SU-DHL-6 (cell line): ENCODE measurements around the gene IL4I1.
A peak's percentile ranks its signal among the peaks of the same experiment; 100 is the strongest.

Experiments
- H2AFZ ChIP-seq: fragments of 200-600 bp; sonication (generic); 2 replicates; pipeline ENCODE4 v1.6.1; 2014; ENCODE audit warnings: low read depth, mild to moderate bottlenecking, moderate library complexity, mixed read lengths, antibody characterized with exemption, low read length; ENCODE audit not compliant: severe bottlenecking
- H3F3A ChIP-seq: fragments of 200-600 bp; shearing (Covaris generic); 2 replicates; pipeline ENCODE4 v1.6.0; 2016; ENCODE audit warnings: antibody characterized with exemption, mild to moderate bottlenecking; ENCODE audit not compliant: insufficient read depth
- H3K27ac ChIP-seq: fragments of 200-600 bp; sonication (generic); 2 replicates; pipeline ENCODE4 v1.5.1; 2016; ENCODE audit warnings: low read depth, mild to moderate bottlenecking, low read length, moderate library complexity, mixed read lengths
- H3K27me3 ChIP-seq: fragments of 200-600 bp; sonication (generic), shearing (Covaris generic); 2 replicates; pipeline ENCODE4 v1.6.0; 2014; ENCODE audit warnings: mild to moderate bottlenecking, low read length
- H3K36me3 ChIP-seq: fragments of 200-600 bp; sonication (generic); 2 replicates; pipeline ENCODE4 v1.6.1; 2014; ENCODE audit warnings: mild to moderate bottlenecking, low read length, mixed read lengths
- H3K4me2 ChIP-seq: fragments of 300-600, 200-600 bp; shearing (Covaris generic), sonication (generic); 2 replicates; pipeline ENCODE4 v1.6.0; 2014; ENCODE audit warnings: low read length, low read depth, mild to moderate bottlenecking; ENCODE audit not compliant: poor library complexity, severe bottlenecking
- H3K4me3 ChIP-seq: fragments of 200-600 bp; sonication (generic); 2 replicates; pipeline ENCODE4 v1.5.1; 2014; ENCODE audit warnings: antibody characterized with exemption, low read length, mild to moderate bottlenecking, mixed read lengths; ENCODE audit not compliant: insufficient read depth, poor library complexity, severe bottlenecking
- H3K79me2 ChIP-seq: fragments of 200-600 bp; sonication (generic); 2 replicates; pipeline ENCODE4 v1.6.1; 2014; ENCODE audit warnings: mild to moderate bottlenecking, low read length, moderate library complexity; ENCODE audit not compliant: insufficient read depth
- H3K9ac ChIP-seq: fragments of 200-600 bp; sonication (generic); 2 replicates; pipeline ENCODE4 v1.7.0; 2014; ENCODE audit warnings: mild to moderate bottlenecking, low read length
- H3K9me2 ChIP-seq: fragments of 200-600 bp; sonication (generic); replicated peaks from 2 replicates; pipeline ENCODE4 v1.6.1; 2014; ENCODE audit warnings: low read length; ENCODE audit not compliant: insufficient read depth
- H3K9me3 ChIP-seq: fragments of 200-600 bp; sonication (generic); 2 replicates; pipeline ENCODE4 v1.6.1; 2014; ENCODE audit warnings: low read length, mixed read lengths; ENCODE audit not compliant: insufficient read depth
- H4K20me1 ChIP-seq: fragments of 200-600 bp; sonication (generic); 2 replicates; pipeline ENCODE4 v1.6.1; 2014; ENCODE audit warnings: low read depth, mild to moderate bottlenecking, antibody characterized with exemption, low read length, moderate library complexity, mixed read lengths
- EZH2phosphoT487 ChIP-seq: fragments of 200-600 bp; sonication (generic), shearing (Covaris generic); conservative IDR thresholded peaks from 2 replicates; pipeline ENCODE4 v1.6.1; 2018; ENCODE audit warnings: mild to moderate bottlenecking, antibody characterized with exemption, low read length, moderate library complexity, mixed read lengths
- TF ChIP-seq, protein P1 (sequence below): fragments of 200-600 bp; sonication (generic); IDR thresholded peaks from one replicate; pipeline ENCODE4 v1.5.1; 2017; ENCODE audit warnings: antibody characterized with exemption, mild to moderate bottlenecking, low read length, moderate library complexity; ENCODE audit not compliant: insufficient read depth, poor library complexity, severe bottlenecking

The IL4I1 gene

DNA sequence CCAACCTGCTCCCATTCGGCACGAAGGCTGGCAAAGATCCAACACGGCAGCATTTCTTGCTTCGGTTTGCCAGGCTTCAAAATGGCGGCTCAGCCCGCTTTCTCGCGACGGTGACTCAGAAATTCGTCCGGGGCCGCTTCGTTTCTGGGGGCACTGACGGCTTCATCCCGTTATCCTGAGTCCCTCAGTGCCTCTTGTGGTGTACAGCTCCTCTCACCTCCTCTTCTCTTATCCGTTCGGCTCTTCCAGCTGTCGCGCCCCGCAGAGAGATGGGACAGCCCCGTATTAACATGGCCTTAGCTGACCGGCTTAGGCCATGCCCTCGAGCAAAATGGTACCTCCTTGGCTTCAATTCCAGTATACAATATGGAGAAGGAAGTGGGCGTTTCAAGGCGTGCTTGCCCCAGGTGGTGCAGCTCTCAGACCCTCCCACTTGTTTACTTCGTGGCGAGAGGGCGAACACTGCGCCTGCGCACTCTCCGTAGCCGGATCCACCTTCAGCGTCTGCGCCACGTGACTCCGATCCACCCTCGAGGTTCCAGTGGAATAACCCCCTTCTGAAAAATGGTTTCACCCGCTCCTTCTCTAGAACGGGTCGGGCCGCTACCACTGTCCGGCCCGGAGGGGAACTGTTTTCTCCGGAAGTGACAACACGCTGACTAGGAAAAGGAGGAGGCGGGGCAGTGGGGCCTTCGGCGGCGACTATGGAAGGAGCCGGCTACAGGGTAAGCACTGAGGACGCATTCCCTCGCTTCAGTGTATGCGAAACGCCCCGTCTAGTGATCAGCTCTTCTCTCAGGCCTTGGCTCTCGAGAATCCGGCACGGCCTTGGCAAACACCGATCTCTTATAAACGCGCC lies 19.4 kb downstream of the IL4I1 start, which contains the start of the genes AKT1S1 and TBC1D17:
Gene AKT1S1 (minus strand): TSS at position 336 of the 859 bp plus-strand sequence. CDS start 4,060 bp downstream, outside the sequence.
Gene TBC1D17 (plus strand): TSS at position 683 of the 859 bp plus-strand sequence. CDS start 22 bp downstream, at position 705.
- H2AFZ ChIP-seq, result peak within 1 kb of the TSS; percentile 79
- no peaks in the 10 kb centered on the region for H3F3A ChIP-seq
- no peaks in the 10 kb centered on the region for H3K36me3 ChIP-seq
- peak within 1 kb of the TSS; percentile 79 for H3K27ac ChIP-seq
- TF ChIP-seq, protein P1, sequence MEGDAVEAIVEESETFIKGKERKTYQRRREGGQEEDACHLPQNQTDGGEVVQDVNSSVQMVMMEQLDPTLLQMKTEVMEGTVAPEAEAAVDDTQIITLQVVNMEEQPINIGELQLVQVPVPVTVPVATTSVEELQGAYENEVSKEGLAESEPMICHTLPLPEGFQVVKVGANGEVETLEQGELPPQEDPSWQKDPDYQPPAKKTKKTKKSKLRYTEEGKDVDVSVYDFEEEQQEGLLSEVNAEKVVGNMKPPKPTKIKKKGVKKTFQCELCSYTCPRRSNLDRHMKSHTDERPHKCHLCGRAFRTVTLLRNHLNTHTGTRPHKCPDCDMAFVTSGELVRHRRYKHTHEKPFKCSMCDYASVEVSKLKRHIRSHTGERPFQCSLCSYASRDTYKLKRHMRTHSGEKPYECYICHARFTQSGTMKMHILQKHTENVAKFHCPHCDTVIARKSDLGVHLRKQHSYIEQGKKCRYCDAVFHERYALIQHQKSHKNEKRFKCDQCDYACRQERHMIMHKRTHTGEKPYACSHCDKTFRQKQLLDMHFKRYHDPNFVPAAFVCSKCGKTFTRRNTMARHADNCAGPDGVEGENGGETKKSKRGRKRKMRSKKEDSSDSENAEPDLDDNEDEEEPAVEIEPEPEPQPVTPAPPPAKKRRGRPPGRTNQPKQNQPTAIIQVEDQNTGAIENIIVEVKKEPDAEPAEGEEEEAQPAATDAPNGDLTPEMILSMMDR, result no peak
- no peak for TF ChIP-seq EZH2phosphoT487
- no peaks in the 10 kb centered on the region for H3K9me3 ChIP-seq
- H3K27me3 ChIP-seq, result no peaks in the 10 kb centered on the region
- H4K20me1 ChIP-seq, result no peaks in the 10 kb centered on the region
- H3K4me3 ChIP-seq, result peak within 1 kb of the TSS; percentile 89
- H3K9ac ChIP-seq, result peak within 1 kb of the TSS; percentile 94
- peak within 1 kb of the TSS; percentile 91 for H3K4me2 ChIP-seq
- H3K9me2 ChIP-seq, result no peaks in the 10 kb centered on the region
- peaks cover 9% of the 10 kb centered on the region; the same call in 1 of the 2 replicates for H3K79me2 ChIP-seq

DNA sequence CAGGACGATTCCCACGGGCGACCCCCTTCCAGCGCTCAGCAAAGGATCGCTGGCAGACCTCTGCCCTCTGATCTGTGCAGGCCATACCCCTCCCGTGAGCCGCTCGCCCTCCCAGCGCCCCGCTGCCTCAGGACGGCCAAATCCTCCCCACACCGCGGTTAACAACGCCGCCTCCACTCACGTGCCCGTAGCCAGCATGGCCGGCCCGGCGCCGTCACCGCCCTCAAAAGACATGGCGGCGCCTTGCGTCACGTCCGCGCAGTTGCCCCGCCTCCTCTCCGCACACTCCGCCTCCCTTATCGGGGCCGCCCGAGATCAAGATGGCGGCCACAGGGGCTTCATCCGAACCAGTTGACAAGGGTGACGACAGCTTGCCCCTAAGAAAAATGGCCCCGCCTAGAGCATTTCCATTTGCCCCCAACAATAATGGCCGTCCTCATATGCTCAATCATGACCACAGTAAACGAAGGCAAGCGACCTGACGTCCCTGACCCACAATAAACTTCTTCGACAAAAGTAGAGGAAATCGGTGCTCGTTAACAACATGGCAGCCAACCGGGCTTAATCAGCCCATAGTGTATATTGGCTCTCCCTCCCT lies 20.2 kb downstream of the IL4I1 start:
- Histone ChIP-seq H4K20me1 (no peaks in the 10 kb centered on the region), H3K9me2 (no peaks in the 10 kb centered on the region), H2AFZ (peak overlapping the region; percentile 79), H3K4me3 (peak overlapping the region; percentile 80), H3K27ac (peak overlapping the region; percentile 79), H3K27me3 (no peaks in the 10 kb centered on the region), H3K9me3 (no peaks in the 10 kb centered on the region), H3F3A (no peaks in the 10 kb centered on the region), H3K79me2 (peaks cover 9% of the 10 kb centered on the region; the same call in 1 of the 2 replicates), H3K36me3 (no peaks in the 10 kb centered on the region), H3K4me2 (peak overlapping the region; percentile 91), H3K9ac (peak overlapping the region; percentile 94)
- TF ChIP-seq, protein P1, result no peak
- no peak for TF ChIP-seq EZH2phosphoT487

DNA sequence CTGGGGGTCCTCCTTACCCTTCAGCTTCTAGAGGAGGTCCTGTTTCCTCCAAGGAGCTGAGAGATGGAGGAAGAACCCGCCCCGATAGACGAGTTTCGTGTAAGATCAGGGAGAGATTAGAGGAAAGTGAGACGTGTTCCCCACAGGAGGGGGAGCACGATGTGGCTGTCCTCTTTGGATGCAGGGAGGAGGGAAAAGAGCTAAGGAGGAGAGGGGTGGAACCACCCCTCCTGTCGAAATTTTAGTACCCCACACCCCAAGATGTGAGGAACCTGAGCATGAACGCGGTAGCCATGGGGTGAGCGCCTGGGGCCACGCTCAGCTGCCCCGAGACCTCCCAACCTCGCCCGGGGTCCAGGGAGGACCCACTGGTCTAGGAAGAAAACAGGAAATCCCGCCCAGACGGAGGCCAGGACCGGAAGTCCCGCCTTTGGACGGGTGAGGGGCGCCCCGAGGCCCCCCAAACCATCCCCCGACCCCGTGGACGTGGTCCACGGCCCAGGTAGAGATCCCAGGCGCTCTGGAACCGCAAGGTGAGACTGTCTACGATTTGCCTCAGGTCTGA lies 20.7 kb downstream of the IL4I1 start:
- peaks cover 9% of the 10 kb centered on the region; the same call in 1 of the 2 replicates for H3K79me2 ChIP-seq
- no peaks in the 10 kb centered on the region for H3K9me2 ChIP-seq
- no peaks in the 10 kb centered on the region for H3K36me3 ChIP-seq
- no peaks in the 10 kb centered on the region for H3K27me3 ChIP-seq
- peak overlapping the region; percentile 79 for H3K27ac ChIP-seq
- peak overlapping the region; percentile 91 for H3K4me2 ChIP-seq
- no peaks in the 10 kb centered on the region for H3K9me3 ChIP-seq
- no peaks in the 10 kb centered on the region for H3F3A ChIP-seq
- H4K20me1 ChIP-seq, result no peaks in the 10 kb centered on the region
- peak overlapping the region; percentile 50 for H2AFZ ChIP-seq
- peak overlapping the region; percentile 80 for H3K4me3 ChIP-seq
- TF ChIP-seq, protein P1, result no peak
- TF ChIP-seq EZH2phosphoT487, result no peak
- peak overlapping the region; percentile 94 for H3K9ac ChIP-seq
